Effector CD8-positive, alpha-beta T cell (primary cell): Measurements from ENCODE around the gene BTRC.
"Not testable (repeated sequence)": the region's sequence is repeated elsewhere in the genome, so short reads cannot be mapped to it uniquely, and the experiment has no call there.

Experiments used
- DNase-seq: peaks from one replicate; lab custom pipeline; 2025; lab: John Stamatoyannopoulos, UW
- total RNA-seq, 4 experiments: gene quantifications; one replicate each; lab custom pipeline; 2026; lab: John Stamatoyannopoulos, UW

Gene BTRC
- 37.4 to 50.5 (median 43.1) reads per million in 4 experiments for total RNA-seq

DNA sequence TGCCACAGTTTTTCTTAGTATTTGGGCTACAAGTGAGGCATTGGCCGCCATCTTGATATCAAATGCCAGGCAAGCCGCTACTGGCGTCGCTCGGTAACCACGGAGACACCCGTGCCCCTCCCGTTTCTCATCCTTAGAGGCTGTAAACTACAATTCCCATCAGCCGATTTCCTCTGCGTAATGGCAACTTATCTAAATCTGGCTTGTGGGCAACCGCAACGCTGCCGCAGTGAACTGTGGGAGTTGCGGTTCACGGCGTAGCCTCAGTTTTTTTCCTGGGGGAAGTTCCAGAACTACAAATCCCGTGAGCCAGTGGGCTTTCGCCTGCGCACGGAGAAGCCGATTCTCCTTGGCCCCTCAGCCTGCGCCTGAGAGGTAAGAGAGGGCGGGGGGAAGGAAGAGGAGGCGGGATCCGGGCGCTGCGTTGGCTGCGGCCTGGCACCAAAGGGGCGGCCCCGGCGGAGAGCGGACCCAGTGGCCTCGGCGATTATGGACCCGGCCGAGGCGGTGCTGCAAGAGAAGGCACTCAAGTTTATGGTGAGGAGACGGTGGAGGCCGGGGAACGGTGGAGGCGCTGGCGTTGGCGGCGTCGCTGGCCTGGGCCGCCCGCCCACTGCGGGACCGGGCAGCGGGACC is at the start of gene BTRC:
TSS of gene BTRC (plus strand) at position 474 of the 636 bp plus-strand sequence. CDS start at position 490, 16 bp downstream.
- peak; percentile 95 for DNase-seq

DNA sequence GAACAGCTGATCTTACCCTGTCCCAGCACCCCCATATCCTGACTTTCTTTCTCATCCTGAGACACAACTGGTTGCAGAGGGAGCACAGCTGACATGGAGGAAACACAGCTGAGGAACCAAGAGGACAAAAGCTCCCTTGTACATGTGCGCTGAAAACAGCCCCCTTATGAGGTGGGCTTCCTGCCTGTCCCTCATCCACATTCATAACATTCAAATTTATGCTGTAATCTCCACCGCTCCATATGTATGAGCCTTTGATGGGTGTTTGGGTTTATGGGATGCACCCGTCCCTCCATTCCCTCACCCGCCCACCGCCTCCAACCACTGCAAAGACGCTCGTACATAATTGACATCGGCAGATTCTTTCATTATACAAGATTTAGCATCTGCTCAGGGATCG is 49.6 kb upstream of the BTRC start:
- no peak for DNase-seq

GRCh38 chr10:101305320-101306241 is 48.4 kb upstream of the BTRC start:
- no peak for DNase-seq

DNA sequence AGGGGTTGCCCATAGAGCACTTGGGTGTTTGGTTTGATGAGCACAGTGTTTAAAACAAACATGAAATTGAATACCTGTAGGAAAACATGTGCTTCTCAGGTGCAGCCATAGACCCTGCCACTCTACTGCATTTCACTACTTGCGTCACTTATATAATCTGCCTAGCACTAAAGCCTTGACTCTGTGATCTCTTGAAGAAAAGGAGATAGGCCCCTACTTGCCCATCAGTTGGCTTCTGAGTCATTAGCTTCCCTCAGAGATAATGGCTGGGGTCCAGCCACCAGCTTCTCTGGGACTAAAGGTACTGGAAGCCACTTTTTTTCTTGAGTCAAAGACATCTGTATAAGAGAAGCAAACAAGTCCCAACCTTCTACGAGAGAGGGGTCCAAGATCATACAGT is 45.9 kb upstream of the BTRC start:
- no peak for DNase-seq

DNA sequence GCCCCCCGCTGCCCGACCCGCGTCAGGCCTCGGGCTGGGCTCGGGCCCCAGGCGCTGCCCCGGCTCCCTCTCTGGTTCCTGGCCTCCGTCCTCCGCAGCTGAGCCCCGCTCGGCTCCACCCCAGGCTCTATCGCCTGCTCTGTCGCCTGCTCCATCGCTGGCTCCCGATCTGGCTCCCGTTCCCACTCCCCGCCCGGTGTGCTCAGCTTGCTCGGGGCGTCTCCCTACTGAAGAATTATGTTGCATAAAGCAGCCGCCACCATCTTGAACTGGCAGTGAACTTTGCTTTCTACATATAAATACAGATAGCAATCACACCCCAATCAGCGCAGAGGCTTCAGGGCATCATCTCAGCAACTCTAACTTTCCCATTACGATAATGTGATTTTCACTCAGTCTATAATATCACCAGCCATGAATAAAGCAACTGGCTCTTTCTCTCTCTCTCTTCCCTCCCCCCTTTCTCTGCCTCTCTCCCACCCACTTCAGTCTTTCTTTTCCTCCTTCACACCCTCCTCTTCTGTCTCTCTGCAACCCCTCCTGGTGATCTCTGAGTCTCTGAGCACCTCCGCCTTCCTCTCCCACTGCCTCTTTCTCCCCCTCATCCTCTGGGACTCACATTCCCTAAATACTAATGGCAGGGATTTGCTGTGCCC is 43.3 kb upstream of the BTRC start:
- DNase-seq = no peak

GRCh38 chr10:101311185-101312066 is 42.5 kb upstream of the BTRC start:
- DNase-seq = no peak

DNA sequence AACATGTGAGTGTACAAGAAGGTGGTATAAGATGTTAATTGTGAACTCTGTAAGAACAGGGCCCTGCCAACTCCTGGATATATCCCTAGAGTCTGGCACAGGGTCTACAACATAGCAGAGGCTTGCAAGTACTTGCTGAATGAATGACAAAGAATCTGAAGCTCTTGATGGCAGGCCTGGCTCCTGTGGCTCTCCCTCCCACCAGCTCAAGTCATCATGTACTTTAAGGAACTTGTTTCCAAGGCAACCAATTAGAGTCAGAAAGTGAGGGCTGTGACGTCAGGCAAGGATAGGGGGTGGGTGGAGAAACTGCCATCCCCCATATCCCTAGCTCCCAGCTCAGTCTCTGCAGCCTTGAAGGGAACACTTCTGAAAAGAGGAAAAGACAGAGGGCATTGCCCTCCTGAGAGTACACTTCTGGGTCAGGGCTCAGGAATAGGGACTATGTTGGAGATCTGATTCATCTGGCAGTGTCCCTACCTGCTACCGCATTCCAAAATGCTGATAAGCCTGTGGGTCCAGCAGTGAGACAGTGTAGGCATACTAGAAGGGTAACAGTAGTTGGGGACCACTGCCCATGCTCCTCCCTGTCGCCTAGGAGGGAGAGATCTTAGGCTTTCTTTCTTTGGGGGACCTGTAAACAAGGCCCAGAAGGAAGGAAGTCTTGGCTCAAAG is 34.6 kb upstream of the BTRC start:
- DNase-seq = no peak

- no peak for DNase-seq
These were observed 32.9 kb upstream of the BTRC start for GRCh38 chr10:101321073-101321472.

DNA sequence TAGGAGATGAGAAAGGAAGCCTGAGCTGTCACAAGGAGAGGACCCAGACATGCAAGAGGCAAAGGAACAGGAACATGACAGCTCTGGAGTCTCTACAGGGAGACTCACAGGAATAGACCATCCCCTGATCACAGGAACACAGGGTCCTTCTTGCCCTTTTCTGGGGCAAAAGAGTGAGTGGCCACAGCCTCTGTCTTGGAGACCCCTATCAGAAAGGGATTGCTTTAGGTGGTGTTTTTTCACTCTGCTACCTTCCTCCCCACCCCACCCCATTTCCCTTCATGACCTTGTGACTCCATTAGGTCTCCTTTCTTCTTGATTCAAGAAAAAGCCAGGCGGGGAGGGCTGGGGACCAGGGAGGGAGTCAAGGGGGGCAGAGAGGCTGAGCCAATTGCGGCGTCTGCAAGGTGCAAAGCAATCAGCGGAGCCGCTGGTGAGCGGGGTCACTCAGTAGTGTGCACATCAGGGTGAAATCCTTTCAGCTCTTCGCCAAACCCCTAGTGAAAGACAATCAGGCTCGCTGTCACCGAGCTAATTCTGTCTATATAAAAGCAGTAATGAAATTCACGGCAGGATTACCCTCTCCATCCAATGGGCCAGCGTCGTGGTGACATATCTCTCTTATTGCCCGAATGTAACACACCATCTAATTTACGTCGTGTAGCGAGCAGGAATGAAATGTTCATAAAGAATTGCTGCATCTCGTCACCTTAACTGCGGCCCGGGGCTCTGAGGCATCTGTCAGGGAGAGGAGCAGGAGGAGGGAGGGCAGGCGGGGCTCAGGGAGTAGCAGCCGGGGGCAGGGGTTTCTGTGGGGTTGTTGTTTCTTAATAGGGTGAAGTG is 31.5 kb upstream of the BTRC start:
- DNase-seq = no peak

DNA sequence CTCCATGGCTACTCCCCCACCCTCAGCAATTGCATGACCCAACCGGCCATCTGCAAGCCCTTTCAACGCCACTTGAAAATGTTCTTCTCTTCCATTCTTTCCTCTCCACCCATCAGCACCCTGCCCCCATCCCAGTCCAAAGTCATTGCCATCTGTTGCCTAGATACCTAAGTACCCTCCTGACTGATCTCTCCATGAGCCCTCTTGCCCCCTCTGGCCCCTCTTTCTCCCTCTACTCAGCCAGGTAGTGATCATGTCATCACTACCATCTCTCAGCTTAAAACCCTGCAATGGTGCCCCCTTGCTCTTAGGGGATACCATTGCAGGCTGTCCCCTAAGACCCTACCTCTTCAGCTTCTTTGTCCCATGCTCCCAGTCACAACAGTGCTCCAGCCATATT is 30.5 kb upstream of the BTRC start:
- DNase-seq = no peak

DNA sequence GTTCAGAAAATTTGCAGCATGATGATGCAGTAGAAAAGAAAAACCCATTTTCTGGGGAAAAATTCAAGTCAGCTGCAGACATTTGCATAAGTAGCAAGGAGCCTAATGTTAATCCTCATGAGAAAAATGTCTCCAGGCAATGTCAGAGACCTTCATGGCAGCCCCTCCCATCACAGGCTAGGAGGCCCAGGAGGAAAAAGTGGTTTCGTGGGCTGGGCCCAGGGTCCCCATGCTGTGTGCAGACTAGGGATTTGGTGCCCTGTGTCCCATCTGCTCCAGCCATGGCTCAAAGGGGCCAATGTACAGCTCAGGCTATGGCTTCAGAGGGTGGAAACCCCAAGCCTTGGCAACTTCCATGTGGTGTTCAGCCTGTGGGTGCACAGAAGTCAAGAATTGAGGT is 26.5 kb upstream of the BTRC start:
- DNase-seq = not testable (repeated sequence)

DNA sequence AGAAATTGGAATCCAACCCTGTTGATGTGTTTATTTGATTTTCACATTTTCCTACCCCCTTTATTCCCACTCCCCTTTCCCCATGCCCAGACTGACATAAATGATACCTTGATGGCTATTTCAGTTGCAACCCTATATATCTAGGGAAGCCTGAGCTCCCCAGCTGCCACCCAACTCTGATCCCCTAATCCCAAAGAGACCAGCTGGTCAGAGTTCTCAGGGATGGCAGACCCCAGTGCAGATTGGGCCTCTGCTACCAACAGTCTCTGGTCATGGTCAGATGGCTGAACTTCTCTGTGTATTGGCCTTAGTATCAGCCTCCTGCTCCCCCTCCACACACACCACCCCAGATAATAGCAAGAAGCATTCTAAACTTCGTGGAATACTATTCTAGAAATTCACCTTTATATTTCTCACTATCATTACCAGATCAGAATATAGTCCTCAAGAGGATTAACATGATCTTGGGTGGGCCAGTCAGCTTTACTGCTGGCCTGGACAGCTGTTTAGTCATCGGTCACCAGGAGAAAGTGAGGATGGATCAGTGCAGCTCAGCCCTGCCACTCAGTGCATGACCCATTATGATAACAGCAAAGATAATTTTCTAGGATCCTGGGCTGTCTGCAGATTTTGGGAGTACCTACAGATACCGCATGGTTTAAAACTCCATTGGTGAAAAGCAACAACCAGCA is 24.5 kb upstream of the BTRC start:
- DNase-seq = no peak

DNA sequence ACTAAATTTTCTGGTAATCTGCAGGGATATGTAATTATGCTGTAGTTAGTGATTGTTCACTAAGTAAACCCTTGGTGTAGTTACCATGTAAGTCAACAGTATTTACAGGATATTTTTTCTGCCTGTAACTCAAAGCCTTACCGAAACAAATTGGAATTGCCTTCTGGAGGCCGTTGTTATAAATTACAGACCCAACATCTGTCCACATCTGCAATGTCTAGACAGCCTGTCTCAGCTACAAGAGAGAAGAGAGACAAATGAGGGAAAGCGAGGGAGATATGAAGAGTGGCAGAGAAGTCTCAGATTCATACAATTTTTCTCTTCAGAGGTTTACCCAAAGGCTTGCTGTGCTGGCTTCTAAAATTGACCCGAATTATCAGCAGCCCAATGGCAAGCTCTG is 23.7 kb upstream of the BTRC start:
- no peak for DNase-seq

- no peak for DNase-seq
These were observed 23.2 kb upstream of the BTRC start for GRCh38 chr10:101330631-101331225.

GRCh38 chr10:101331956-101332355 is 22.0 kb upstream of the BTRC start:
- DNase-seq = no peak

GRCh38 chr10:101334259-101334658 is 19.7 kb upstream of the BTRC start:
- not testable (repeated sequence) for DNase-seq

DNA sequence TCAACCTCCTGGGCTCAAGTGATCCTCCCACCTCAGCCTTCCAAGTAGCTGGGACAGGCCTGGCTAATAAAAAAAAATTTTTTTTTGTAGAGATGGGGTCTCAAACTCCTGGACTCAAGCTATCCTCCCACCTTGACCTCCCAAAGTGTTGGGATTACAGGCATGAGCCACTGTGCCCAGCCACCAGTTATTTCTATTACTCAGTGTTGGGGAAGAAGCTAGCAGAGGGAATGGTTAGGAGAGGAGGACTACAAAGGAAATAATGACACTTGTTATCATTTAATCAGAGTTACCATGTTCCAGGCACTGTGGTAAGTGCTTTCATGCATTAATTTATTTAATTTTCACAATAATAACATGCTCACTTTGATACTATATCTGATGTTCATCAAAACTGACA is 17.6 kb upstream of the BTRC start:
- no peak for DNase-seq

GRCh38 chr10:101337836-101338235 is 16.1 kb upstream of the BTRC start:
- DNase-seq = no peak

GRCh38 chr10:101341438-101341837 is 12.5 kb upstream of the BTRC start:
- DNase-seq = no peak
